IMR-90 (cell line): ENCODE data around the gene STAT5B. TPM values are rescaled to one million over a fixed set of nuclear protein-coding genes. Genes with fewer than 3 reads are reported as not detected.

Source experiments
- ATAC-seq: fragments of 200-7000 bp; cut with Tn5 transposase; 2 replicates; pipeline ENCODE4 v1.9.1; 2020; ENCODE audit warnings: low read depth, mild to moderate bottlenecking, moderate library complexity
- BruUV-seq: library from RNA; stranded (reverse); fragments of 400-500 nt; replicated peaks from 2 replicates; lab custom pipeline; 2021; lab: Mats Ljungman, UMichigan
- CTCF ChIA-PET: fragments of 300-600 bp; formaldehyde crosslinking; extraction: SDS; loops from one replicate; lab custom pipeline; 2021; ENCODE audit warnings: antibody characterized with exemption; lab: Yijun Ruan, JAX
- POLR2A ChIA-PET: fragments of 300-600 bp; sonication (Branson Sonifier 250); formaldehyde crosslinking; loops from one replicate; lab custom pipeline; 2022; ENCODE audit warnings: antibody characterized with exemption; ENCODE audit not compliant: unreplicated experiment; lab: Charles Lee
- DNase-seq: peaks from one replicate; pipeline ENCODE4 v3.0.0; 2013
- H2AFZ ChIP-seq: replicated peaks from 2 replicates; pipeline ENCODE3; 2013; ENCODE audit warnings: low read length, mild to moderate bottlenecking; ENCODE audit not compliant: poor library complexity
- H2AK5ac ChIP-seq: 2 replicates; pipeline ENCODE4 v1.6.1; 2013; ENCODE audit warnings: low read depth, low read length, inconsistent platforms
- H2AK9ac ChIP-seq: replicated peaks from 2 replicates; pipeline ENCODE3; 2013; ENCODE audit warnings: mild to moderate bottlenecking, low read depth, low read length, moderate library complexity; ENCODE audit not compliant: poor library complexity
- H2BK120ac ChIP-seq: 2 replicates; pipeline ENCODE4 v1.6.1; 2013; ENCODE audit warnings: low read depth, low read length, inconsistent platforms
- H2BK15ac ChIP-seq: 3 replicates; pipeline ENCODE4 v1.6.1; 2013; ENCODE audit warnings: low read depth, low read length, inconsistent platforms
- H2BK20ac ChIP-seq: 2 replicates; pipeline ENCODE4 v1.6.1; 2013; ENCODE audit warnings: low read depth, mild to moderate bottlenecking, inconsistent platforms, low read length, moderate library complexity
- H2BK5ac ChIP-seq: 2 replicates; pipeline ENCODE4 v1.6.1; 2013; ENCODE audit warnings: mild to moderate bottlenecking, low read depth, low read length, inconsistent platforms; ENCODE audit not compliant: poor library complexity, severe bottlenecking
- H3K14ac ChIP-seq: replicated peaks from 2 replicates; pipeline ENCODE4 v1.6.1; 2013; ENCODE audit warnings: low read depth, low read length, inconsistent platforms
- H3K18ac ChIP-seq: 2 replicates; pipeline ENCODE4 v1.6.1; 2013; ENCODE audit warnings: low read depth, low read length, control low read depth
- H3K23ac ChIP-seq: 2 replicates; pipeline ENCODE4 v1.6.1; 2013; ENCODE audit warnings: low read depth, low read length, inconsistent platforms
- H3K27ac ChIP-seq: 2 replicates; pipeline ENCODE4 v1.5.1; 2013; ENCODE audit warnings: mild to moderate bottlenecking, control low read depth, low read length; ENCODE audit not compliant: insufficient read depth
- H3K27me3 ChIP-seq: 2 replicates; pipeline ENCODE4 v1.6.1; 2013; ENCODE audit warnings: low read length; ENCODE audit not compliant: control insufficient read depth, insufficient read depth
- H3K36me3 ChIP-seq: 2 replicates; pipeline ENCODE4 v1.6.1; 2013; ENCODE audit warnings: low read length, mixed read lengths; ENCODE audit not compliant: control insufficient read depth, insufficient read depth
- H3K4ac ChIP-seq: 2 replicates; pipeline ENCODE4 v1.6.1; 2013; ENCODE audit warnings: low read depth, low read length, inconsistent platforms
- H3K4me1 ChIP-seq: 2 replicates; pipeline ENCODE4 v1.6.1; 2013; ENCODE audit warnings: low read length, mixed read lengths; ENCODE audit not compliant: control insufficient read depth, insufficient read depth
- H3K4me2 ChIP-seq: 2 replicates; pipeline ENCODE4 v1.6.1; 2013; ENCODE audit warnings: low read depth, mild to moderate bottlenecking, control low read depth, low read length, moderate library complexity
- H3K4me3 ChIP-seq: 2 replicates; pipeline ENCODE4 v1.5.1; 2013; ENCODE audit warnings: low read depth, mild to moderate bottlenecking, control low read depth, low read length, moderate library complexity; ENCODE audit not compliant: insufficient read depth
- H3K56ac ChIP-seq: 2 replicates; pipeline ENCODE4 v1.6.1; 2013; ENCODE audit warnings: low read length, inconsistent platforms; ENCODE audit not compliant: insufficient read depth; ENCODE audit errors: extremely low read depth
- H3K79me1 ChIP-seq, 2 experiments: 2 replicates each; pipeline ENCODE4 v1.6.1; 2013; ENCODE audit warnings: low read length in 2 of 2, inconsistent platforms in 1 of 2, low read depth in 1 of 2
- H3K9ac ChIP-seq: 2 replicates; pipeline ENCODE4 v1.6.1; 2013; ENCODE audit warnings: low read depth, low read length, control low read depth
- H3K9me1 ChIP-seq: 2 replicates; pipeline ENCODE4 v1.6.1; 2013; ENCODE audit warnings: low read length, inconsistent platforms; ENCODE audit not compliant: insufficient read depth
- H3K9me3 ChIP-seq: 2 replicates; pipeline ENCODE4 v1.6.1; 2013; ENCODE audit warnings: low read length; ENCODE audit not compliant: control insufficient read depth, insufficient read depth
- H4K20me1 ChIP-seq: 2 replicates; pipeline ENCODE4 v1.6.1; 2013; ENCODE audit warnings: low read length, inconsistent platforms; ENCODE audit not compliant: insufficient read depth
- H4K5ac ChIP-seq: 2 replicates; pipeline ENCODE4 v1.6.1; 2013; ENCODE audit warnings: mild to moderate bottlenecking, low read depth, low read length, control low read depth
- H4K8ac ChIP-seq, 2 experiments: 2 replicates each; pipeline ENCODE4 v1.6.1; 2013; ENCODE audit warnings: low read depth in 2 of 2, low read length in 2 of 2, control low read depth in 1 of 2, inconsistent platforms in 1 of 2
- H4K91ac ChIP-seq: 2 replicates; pipeline ENCODE4 v1.6.1; 2013; ENCODE audit warnings: low read depth, low read length, inconsistent platforms; ENCODE audit not compliant: insufficient read depth
- CEBPB ChIP-seq: IDR thresholded peaks from 2 replicates; pipeline ENCODE4 v1.6.1; 2012; ENCODE audit warnings: low read depth, low read length, improper control_type of control experiment
- MAFK ChIP-seq: IDR thresholded peaks from 2 replicates; pipeline ENCODE4 v1.6.1; 2012; ENCODE audit warnings: low read depth, low read length, improper control_type of control experiment
- MAZ ChIP-seq: IDR thresholded peaks from 2 replicates; pipeline ENCODE4 v1.6.1; 2012; ENCODE audit warnings: low read depth, mild to moderate bottlenecking, low read length, improper control_type of control experiment, moderate library complexity, borderline replicate concordance
- MXI1 ChIP-seq: IDR thresholded peaks from 2 replicates; pipeline ENCODE4 v1.6.1; 2012; ENCODE audit warnings: low read depth, mild to moderate bottlenecking, low read length, moderate library complexity, borderline replicate concordance
- NFE2L2 ChIP-seq: fragments of 150-350 bp; IDR thresholded peaks from 2 replicates; pipeline ENCODE4 v1.6.1; 2016; ENCODE audit warnings: low read depth, mild to moderate bottlenecking, low read length
- POLR2A ChIP-seq: IDR thresholded peaks from 2 replicates; pipeline ENCODE4 v1.6.1; 2012; ENCODE audit warnings: mild to moderate bottlenecking, low read depth, low read length
- RCOR1 ChIP-seq: IDR thresholded peaks from 2 replicates; pipeline ENCODE4 v1.6.1; 2012; ENCODE audit warnings: mild to moderate bottlenecking, low read length, improper control_type of control experiment; ENCODE audit not compliant: insufficient replicate concordance
- RFX5 ChIP-seq: IDR thresholded peaks from 2 replicates; pipeline ENCODE4 v1.8.0; 2012; ENCODE audit warnings: low read depth, mild to moderate bottlenecking, low read length, moderate library complexity
- USF2 ChIP-seq: fragments of 150-350 bp; IDR thresholded peaks from 2 replicates; pipeline ENCODE4 v1.6.1; 2017; ENCODE audit warnings: mild to moderate bottlenecking, antibody characterized with exemption, low read length, low read depth
- WGBS, 2 experiments: methylation state at CpG; one replicate each; pipeline versions ENCODE4 v1.1.5 to v1.1.7; 2013; ENCODE audit warnings: missing lambda C conversion rate in 2 of 2; ENCODE audit not compliant: insufficient read length in 1 of 2; ENCODE audit errors: extremely low coverage in 2 of 2; 5-methylcytosine and 5-hydroxymethylcytosine counted together
- dilution Hi-C: fragments of 300-500 bp; cut with HindIII; formaldehyde crosslinking; loops from one replicate; pipeline ENCODE4 v1.14.3; 2018; ENCODE audit warnings: low sequenced_read_pairs; ENCODE audit not compliant: unreplicated experiment
- in situ Hi-C: fragments of 300-500 bp; cut with MboI; formaldehyde crosslinking; loops from 3 replicates; pipeline ENCODE4 v1.14.3; 2019; ENCODE audit warnings: low sequenced_read_pairs, inconsistent platforms, mixed read lengths
- intact Hi-C: fragments of 100-400 bp; cut with micrococcal nuclease; formaldehyde crosslinking; loops from 2 replicates; pipeline ENCODE4 v1.10.0; 2022
- polyA plus RNA-seq, 3 experiments: library from polyadenylated mRNA; depleted of rRNA; stranded (reverse); fragments of >200 nt; gene quantifications; 2 replicates each; pipeline ENCODE4 v1.2.3, GENCODE V29; 2012; ENCODE audit warnings: low replicate concordance in 1 of 3
- total RNA-seq: library from RNA; depleted of rRNA; stranded (reverse); fragments of >200 nt; gene quantifications from 2 replicates; pipeline ENCODE4 v1.2.3, GENCODE V29; 2012
- TF ChIP-seq, protein P1 (sequence below): conservative IDR thresholded peaks from 2 replicates; pipeline ENCODE4 v1.5.1; 2012; ENCODE audit warnings: mild to moderate bottlenecking, low read depth, low read length, improper control_type of control experiment

The STAT5B gene
- total and polyA plus RNA-seq, 2 of the 4 experiments (the other 2 are of a cell fraction), result 24.4 to 29.6 TPM

- CTCF ChIA-PET, result interaction anchor here (0.6 kb wide), 1 partner anchor 408 kb away, joined by 3 read pairs; no protein-coding TSS in a partner anchor
- no peak for ATAC-seq
These were observed 104.4 kb downstream of the STAT5B start for GRCh38 chr17:42171831-42172230.

More at GRCh38 chr17:42171831-42172230, 104.4 kb downstream of the STAT5B start:
- WGBS, 2 experiments, result no CpG with 5 or more reads among the region's 11 CpGs
- no peak overlapping the region for H4K91ac ChIP-seq
- H3K14ac ChIP-seq, result no peak overlapping the region
- no peaks in the 10 kb centered on the region for H3K9me1 ChIP-seq
- no peaks in the 10 kb centered on the region for H3K36me3 ChIP-seq
- H4K8ac ChIP-seq, result no peak overlapping the region
- H4K20me1 ChIP-seq, result no peaks in the 10 kb centered on the region
- no peak for DNase-seq
- BruUV-seq, result no TSS peak
- no peak overlapping the region for H3K4ac ChIP-seq
- no peak overlapping the region for H3K9ac ChIP-seq
- intact Hi-C loops, result no loop called here
- H3K27me3 ChIP-seq, result peaks cover 46% of the 10 kb centered on the region
- H3K4me2 ChIP-seq, result no peak overlapping the region
- H2BK120ac ChIP-seq, result no peak overlapping the region
- no peak overlapping the region for H2AFZ ChIP-seq
- no peak overlapping the region for H2AK9ac ChIP-seq
- no peaks in the 10 kb centered on the region for H3K79me1 ChIP-seq
- no peak overlapping the region for H4K5ac ChIP-seq
- no peak overlapping the region for H2BK20ac ChIP-seq
- TF ChIP-seq NFE2L2 (no peak), MAZ (no peak), USF2 (no peak), CEBPB (no peak), MAFK (no peak), MXI1 (no peak), POLR2A (no peak), RFX5 (no peak), RCOR1 (no peak)
- TF ChIP-seq, protein P1, sequence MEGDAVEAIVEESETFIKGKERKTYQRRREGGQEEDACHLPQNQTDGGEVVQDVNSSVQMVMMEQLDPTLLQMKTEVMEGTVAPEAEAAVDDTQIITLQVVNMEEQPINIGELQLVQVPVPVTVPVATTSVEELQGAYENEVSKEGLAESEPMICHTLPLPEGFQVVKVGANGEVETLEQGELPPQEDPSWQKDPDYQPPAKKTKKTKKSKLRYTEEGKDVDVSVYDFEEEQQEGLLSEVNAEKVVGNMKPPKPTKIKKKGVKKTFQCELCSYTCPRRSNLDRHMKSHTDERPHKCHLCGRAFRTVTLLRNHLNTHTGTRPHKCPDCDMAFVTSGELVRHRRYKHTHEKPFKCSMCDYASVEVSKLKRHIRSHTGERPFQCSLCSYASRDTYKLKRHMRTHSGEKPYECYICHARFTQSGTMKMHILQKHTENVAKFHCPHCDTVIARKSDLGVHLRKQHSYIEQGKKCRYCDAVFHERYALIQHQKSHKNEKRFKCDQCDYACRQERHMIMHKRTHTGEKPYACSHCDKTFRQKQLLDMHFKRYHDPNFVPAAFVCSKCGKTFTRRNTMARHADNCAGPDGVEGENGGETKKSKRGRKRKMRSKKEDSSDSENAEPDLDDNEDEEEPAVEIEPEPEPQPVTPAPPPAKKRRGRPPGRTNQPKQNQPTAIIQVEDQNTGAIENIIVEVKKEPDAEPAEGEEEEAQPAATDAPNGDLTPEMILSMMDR, result no peak
- POLR2A ChIA-PET, result interaction anchor here (0.6 kb wide), 1 partner anchor 104 kb away, joined by 3 read pairs; no protein-coding TSS in a partner anchor
- dilution Hi-C loops, result no loop called here
- H3K9me3 ChIP-seq, result no peaks in the 10 kb centered on the region
- H3K4me1 ChIP-seq, result no peaks in the 10 kb centered on the region
- no peak overlapping the region for H3K4me3 ChIP-seq
- no peak overlapping the region for H2AK5ac ChIP-seq
- no peak overlapping the region for H3K56ac ChIP-seq
- H3K18ac ChIP-seq, result no peak overlapping the region
- in situ Hi-C loops, result no loop called here
- no peak overlapping the region for H2BK5ac ChIP-seq
- no peak overlapping the region for H3K23ac ChIP-seq
- H2BK15ac ChIP-seq, result no peak overlapping the region
- H3K27ac ChIP-seq, result no peak overlapping the region
